Measurements from ENCODE around the gene SLC44A5. TPM values are rescaled to one million over a fixed set of nuclear protein-coding genes. Genes with fewer than 3 reads are reported as not detected.

Gene SLC44A5
- polyA plus RNA-seq, 3 donors: not detected

- Mint-ChIP-seq H3K4me3 (no peak overlapping the region), H3K4me1 (no peaks in the 10 kb centered on the region), H3K36me3 (no peaks in the 10 kb centered on the region), H3K9me3 (no peaks in the 10 kb centered on the region), H3K27me3 (ENCODE audit: low read depth in 3 of 3) (peaks cover 0 to 5% (median 2%) of the 10 kb centered on the region in 3 donors), H3K27ac (no peak overlapping the region)
- no peak overlapping the region for H3K4me2 ChIP-seq (replicated peaks; ENCODE audit: extremely low read depth, low read length, poor library complexity, severe bottlenecking)
- no peaks in the 10 kb centered on the region for H4K20me1 ChIP-seq (ENCODE audit: insufficient read depth, low read length)
- H3K27ac ChIP-seq (ENCODE audit: low read depth in 1 of 2, low read length in 2 of 2): no peak overlapping the region
- no peaks in the 10 kb centered on the region for H3K36me3 ChIP-seq (replicated peaks in 1 of 2; ENCODE audit: control insufficient read depth in 1 of 2, insufficient read depth in 2 of 2, low read length in 2 of 2)
- no peak overlapping the region for H2AFZ ChIP-seq (ENCODE audit: insufficient read depth, low read depth, low read length, poor library complexity, severe bottlenecking)
- no peaks in the 10 kb centered on the region for H3K4me1 ChIP-seq (ENCODE audit: control insufficient read depth in 1 of 2, insufficient read depth in 2 of 2, low read length in 2 of 2)
- no peak for TF ChIP-seq CTCF (IDR thresholded peaks at IDR 0.05)
- intact Hi-C loops (cut with micrococcal nuclease): no loop called here
- no peaks in the 10 kb centered on the region for H3K27me3 ChIP-seq (ENCODE audit: control insufficient read depth in 2 of 2, insufficient read depth in 2 of 2, low read length in 2 of 2)
- no peaks in the 10 kb centered on the region for H3K79me2 ChIP-seq (ENCODE audit: insufficient read depth, low read length)
- no CpG with 5 or more reads among the region's 1 CpG for WGBS (ENCODE audit: insufficient coverage)
- H3K4me3 ChIP-seq (replicated peaks in 1 of 3; ENCODE audit: low read depth in 2 of 3, low read length in 3 of 3): no peak overlapping the region
- DNase-seq: no peak
- H3K9ac ChIP-seq (ENCODE audit: insufficient read depth, low read length, poor library complexity, severe bottlenecking): no peak overlapping the region
- H3K9me3 ChIP-seq (replicated peaks in 1 of 2; ENCODE audit: control insufficient read depth in 1 of 2, insufficient read depth in 1 of 2, low read length in 2 of 2): no peaks in the 10 kb centered on the region
Observed at GRCh38 chr1:75582725-75583261, 28.1 kb downstream of the SLC44A5 start.

- no peak for DNase-seq
- Mint-ChIP-seq H3K27me3 (ENCODE audit: low read depth in 3 of 3) (peaks cover 0 to 8% (median 2%) of the 10 kb centered on the region in 3 donors), H3K36me3 (no peaks in the 10 kb centered on the region), H3K4me3 (no peak overlapping the region), H3K9me3 (peaks cover 0 to 3% (median 0%) of the 10 kb centered on the region in 7 donors), H3K27ac (no peak overlapping the region), H3K4me1 (no peaks in the 10 kb centered on the region)
- H3K4me3 ChIP-seq (replicated peaks in 1 of 3; ENCODE audit: low read depth in 2 of 3, low read length in 3 of 3): no peak overlapping the region
- H3K4me2 ChIP-seq (replicated peaks; ENCODE audit: extremely low read depth, low read length, poor library complexity, severe bottlenecking): no peak overlapping the region
- no CpG with 5 or more reads among the region's 2 CpGs for WGBS (ENCODE audit: insufficient coverage)
- no peaks in the 10 kb centered on the region for H3K79me2 ChIP-seq (ENCODE audit: insufficient read depth, low read length)
- no peaks in the 10 kb centered on the region for H3K27me3 ChIP-seq (ENCODE audit: control insufficient read depth in 2 of 2, insufficient read depth in 2 of 2, low read length in 2 of 2)
- no peak for TF ChIP-seq CTCF (IDR thresholded peaks at IDR 0.05)
- no peaks in the 10 kb centered on the region for H3K36me3 ChIP-seq (replicated peaks in 1 of 2; ENCODE audit: control insufficient read depth in 1 of 2, insufficient read depth in 2 of 2, low read length in 2 of 2)
- no peaks in the 10 kb centered on the region for H3K4me1 ChIP-seq (ENCODE audit: control insufficient read depth in 1 of 2, insufficient read depth in 2 of 2, low read length in 2 of 2)
- H3K9me3 ChIP-seq (replicated peaks in 1 of 2; ENCODE audit: control insufficient read depth in 1 of 2, insufficient read depth in 1 of 2, low read length in 2 of 2): no peaks in the 10 kb centered on the region
- intact Hi-C loops (cut with micrococcal nuclease): no loop called here
- no peak overlapping the region for H2AFZ ChIP-seq (ENCODE audit: insufficient read depth, low read depth, low read length, poor library complexity, severe bottlenecking)
- H3K9ac ChIP-seq (ENCODE audit: insufficient read depth, low read length, poor library complexity, severe bottlenecking): no peak overlapping the region
- no peaks in the 10 kb centered on the region for H4K20me1 ChIP-seq (ENCODE audit: insufficient read depth, low read length)
- H3K27ac ChIP-seq (ENCODE audit: low read depth in 1 of 2, low read length in 2 of 2): no peak overlapping the region
Observed at GRCh38 chr1:75579046-75579445, 31.9 kb downstream of the SLC44A5 start.
